IPS-20b (cell line): ENCODE data around the gene BDKRB1.

Source experiments
- H3K27ac ChIP-seq: one replicate; pipeline ENCODE4 v1.5.1; 2013; ENCODE audit warnings: low read length
- H3K27me3 ChIP-seq: 2 replicates; pipeline ENCODE4 v1.6.1; 2013; ENCODE audit warnings: mild to moderate bottlenecking, low read length, inconsistent platforms; ENCODE audit not compliant: insufficient read depth
- H3K36me3 ChIP-seq: 2 replicates; pipeline ENCODE4 v1.6.1; 2013; ENCODE audit warnings: low read depth, mild to moderate bottlenecking, inconsistent platforms, low read length, moderate library complexity; ENCODE audit not compliant: insufficient read depth
- H3K4me1 ChIP-seq: 2 replicates; pipeline ENCODE4 v1.6.1; 2013; ENCODE audit warnings: mild to moderate bottlenecking, control low read depth, inconsistent platforms, low read length, moderate library complexity; ENCODE audit not compliant: insufficient read depth
- H3K4me3 ChIP-seq: 2 replicates; pipeline ENCODE4 v1.5.1; 2013; ENCODE audit warnings: mild to moderate bottlenecking, low read length, inconsistent platforms
- H3K9ac ChIP-seq: 2 replicates; pipeline ENCODE4 v1.6.1; 2013; ENCODE audit warnings: low read depth, mild to moderate bottlenecking, inconsistent platforms, low read length, moderate library complexity
- H3K9me3 ChIP-seq: 2 replicates; pipeline ENCODE4 v1.6.1; 2013; ENCODE audit warnings: mild to moderate bottlenecking, low read depth, low read length, inconsistent platforms; ENCODE audit not compliant: insufficient read depth

BDKRB1 gene

DNA sequence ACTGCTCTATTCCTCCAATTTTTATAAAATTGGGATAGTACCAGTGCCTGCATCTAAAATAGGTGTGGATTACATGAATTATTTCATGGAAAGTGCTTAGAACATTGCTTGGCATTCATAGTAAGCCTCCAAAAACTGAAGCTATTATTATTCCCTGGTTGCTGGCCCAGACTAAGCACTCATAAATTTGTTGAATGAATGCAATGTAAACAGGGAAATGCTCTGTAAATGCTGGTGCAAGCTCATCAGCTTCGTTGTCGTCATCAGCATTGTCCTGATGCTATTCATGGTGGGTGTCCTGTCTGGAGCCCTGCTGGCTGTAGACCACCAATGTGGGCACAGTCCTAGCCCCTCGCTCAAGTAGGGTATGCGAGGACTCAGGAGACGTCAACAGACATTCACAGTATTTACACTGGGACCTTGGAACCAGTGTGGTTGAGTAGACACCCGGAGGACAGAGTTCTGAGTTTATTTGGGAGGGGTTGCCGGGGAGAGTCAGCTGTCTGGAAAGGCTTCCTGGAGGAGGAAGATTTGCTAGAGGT lies 34.8 kb upstream of the BDKRB1 start:
- Histone ChIP-seq H3K27ac (no peak overlapping the region), H3K9ac (no peak overlapping the region), H3K9me3 (no peaks in the 10 kb centered on the region), H3K4me1 (no peaks in the 10 kb centered on the region), H3K4me3 (no peak overlapping the region), H3K27me3 (no peaks in the 10 kb centered on the region), H3K36me3 (no peaks in the 10 kb centered on the region)

DNA sequence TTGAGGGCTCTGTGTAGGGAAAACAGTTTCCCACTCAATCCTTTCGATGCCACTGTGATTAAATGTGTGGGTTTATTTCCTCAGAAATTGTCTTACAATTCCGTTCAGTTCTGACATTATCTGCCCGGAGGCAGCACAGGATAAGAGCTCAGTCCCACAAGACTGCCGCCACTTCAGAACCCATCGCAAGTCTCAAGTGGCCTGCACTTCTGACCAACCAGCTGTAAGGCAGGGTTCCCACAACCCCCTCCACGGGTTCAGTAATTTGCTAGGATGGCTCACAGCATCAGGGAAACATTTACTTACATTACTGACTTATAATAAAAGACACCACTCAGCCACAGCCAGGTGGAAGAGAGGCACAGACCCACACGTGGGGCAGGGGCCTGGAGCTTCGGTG lies 34.2 kb upstream of the BDKRB1 start:
- no peaks in the 10 kb centered on the region for H3K27me3 ChIP-seq
- H3K9ac ChIP-seq, result no peak overlapping the region
- H3K4me3 ChIP-seq, result no peak overlapping the region
- no peaks in the 10 kb centered on the region for H3K36me3 ChIP-seq
- no peaks in the 10 kb centered on the region for H3K9me3 ChIP-seq
- no peaks in the 10 kb centered on the region for H3K4me1 ChIP-seq
- no peak overlapping the region for H3K27ac ChIP-seq

GRCh38 chr14:96224480-96225096 lies 31.4 kb upstream of the BDKRB1 start:
- no peak overlapping the region for H3K9ac ChIP-seq
- H3K4me1 ChIP-seq, result no peaks in the 10 kb centered on the region
- H3K27me3 ChIP-seq, result no peaks in the 10 kb centered on the region
- H3K9me3 ChIP-seq, result no peaks in the 10 kb centered on the region; the same call in 1 of the 2 replicates
- no peaks in the 10 kb centered on the region for H3K36me3 ChIP-seq
- no peak overlapping the region for H3K27ac ChIP-seq
- H3K4me3 ChIP-seq, result no peak overlapping the region

GRCh38 chr14:96225213-96225612 lies 30.8 kb upstream of the BDKRB1 start:
- H3K4me1 ChIP-seq, result no peaks in the 10 kb centered on the region
- H3K27me3 ChIP-seq, result no peaks in the 10 kb centered on the region

GRCh38 chr14:96225745-96226151 lies 30.3 kb upstream of the BDKRB1 start:
- no peaks in the 10 kb centered on the region for H3K36me3 ChIP-seq
- no peaks in the 10 kb centered on the region; the same call in 1 of the 2 replicates for H3K9me3 ChIP-seq
- no peaks in the 10 kb centered on the region for H3K4me1 ChIP-seq
- no peak overlapping the region for H3K27ac ChIP-seq
- H3K27me3 ChIP-seq, result no peaks in the 10 kb centered on the region
- no peak overlapping the region for H3K4me3 ChIP-seq
- H3K9ac ChIP-seq, result no peak overlapping the region

More at GRCh38 chr14:96225213-96225612, 30.8 kb upstream of the BDKRB1 start:
- no peaks in the 10 kb centered on the region for H3K36me3 ChIP-seq
- no peak overlapping the region for H3K4me3 ChIP-seq
- H3K27ac ChIP-seq, result no peak overlapping the region
- no peak overlapping the region for H3K9ac ChIP-seq
- no peaks in the 10 kb centered on the region; the same call in 1 of the 2 replicates for H3K9me3 ChIP-seq

DNA sequence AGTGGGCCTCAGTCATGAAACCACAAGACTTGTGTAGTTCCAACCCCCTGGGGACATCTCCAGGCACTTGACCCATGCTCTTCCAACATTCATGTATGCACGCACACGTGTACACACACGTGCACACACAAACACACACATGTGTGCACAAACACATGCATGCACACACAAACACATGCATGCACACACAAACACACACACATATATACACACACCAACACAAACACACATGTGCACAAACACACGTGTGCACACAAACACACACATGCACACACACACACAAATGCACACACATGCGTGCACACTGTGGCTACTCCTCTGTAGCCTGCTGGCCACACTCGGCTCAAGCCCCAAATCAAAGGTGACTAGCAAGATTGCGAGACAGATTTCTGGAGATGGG lies 28.6 kb upstream of the BDKRB1 start:
- Histone ChIP-seq H3K9ac (no peak overlapping the region), H3K4me1 (no peaks in the 10 kb centered on the region), H3K9me3 (no peaks in the 10 kb centered on the region; the same call in 1 of the 2 replicates), H3K27me3 (no peaks in the 10 kb centered on the region), H3K36me3 (no peaks in the 10 kb centered on the region), H3K27ac (no peak overlapping the region), H3K4me3 (no peak overlapping the region)

GRCh38 chr14:96229315-96229714 lies 26.7 kb upstream of the BDKRB1 start:
- H3K4me1 ChIP-seq, result no peaks in the 10 kb centered on the region
- no peaks in the 10 kb centered on the region for H3K27me3 ChIP-seq
- H3K4me3 ChIP-seq, result no peak overlapping the region
- no peak overlapping the region for H3K9ac ChIP-seq
- no peaks in the 10 kb centered on the region for H3K36me3 ChIP-seq
- H3K27ac ChIP-seq, result no peak overlapping the region
- H3K9me3 ChIP-seq, result no peaks in the 10 kb centered on the region; the same call in 1 of the 2 replicates

DNA sequence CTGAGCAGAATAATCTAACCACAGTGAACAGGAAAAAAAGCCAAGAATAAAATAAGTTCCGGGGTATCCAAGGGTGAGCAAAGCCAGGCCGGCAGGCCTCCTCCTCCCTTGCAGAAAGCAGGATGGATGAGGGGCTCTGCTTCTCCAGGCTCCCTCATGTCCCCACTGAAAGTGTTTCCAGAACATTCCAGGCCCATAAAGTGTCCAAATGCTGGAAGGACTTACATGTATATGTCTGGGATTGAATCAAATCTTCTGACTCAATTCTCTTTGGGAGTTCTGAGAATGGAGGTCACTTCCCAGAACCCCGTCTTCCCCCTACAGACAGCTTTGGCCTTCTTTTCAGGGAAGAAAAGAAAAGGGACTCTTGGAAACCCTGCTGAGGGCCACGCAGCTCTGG lies 25.0 kb upstream of the BDKRB1 start:
- H3K4me1 ChIP-seq, result no peaks in the 10 kb centered on the region
- no peaks in the 10 kb centered on the region; the same call in 1 of the 2 replicates for H3K9me3 ChIP-seq
- H3K36me3 ChIP-seq, result no peaks in the 10 kb centered on the region
- H3K27me3 ChIP-seq, result no peaks in the 10 kb centered on the region
- H3K27ac ChIP-seq, result no peak overlapping the region
- no peak overlapping the region for H3K9ac ChIP-seq
- no peak overlapping the region for H3K4me3 ChIP-seq

DNA sequence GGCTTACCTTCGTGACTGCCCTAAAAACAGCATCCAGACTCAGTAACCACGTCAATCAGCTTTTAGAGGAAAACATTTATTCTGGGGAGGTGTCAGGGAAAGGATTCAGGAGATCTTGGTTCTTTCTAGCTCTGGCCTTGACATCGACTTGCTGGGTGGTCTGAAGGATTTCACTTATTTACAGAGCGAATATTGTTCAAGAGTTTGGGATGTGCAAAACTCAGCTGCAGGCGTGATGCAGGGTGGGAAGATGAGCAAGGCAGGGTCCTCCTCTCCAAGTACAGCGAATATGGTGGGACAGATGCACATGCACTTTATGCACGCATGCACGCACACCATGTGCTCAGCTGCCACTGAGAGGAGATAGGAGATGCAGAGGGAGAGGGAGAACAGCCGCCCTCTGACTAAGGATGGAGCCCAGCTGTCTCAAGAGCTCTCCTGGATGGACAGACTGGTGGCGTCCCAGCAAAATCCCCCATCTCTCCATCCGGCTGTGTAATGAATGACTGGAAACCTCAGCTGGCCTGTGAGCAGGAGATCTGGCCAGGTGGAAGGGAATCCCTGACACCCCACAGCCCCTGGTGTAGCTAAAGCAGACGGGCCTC lies 24.4 kb upstream of the BDKRB1 start:
- Histone ChIP-seq H3K4me1 (no peaks in the 10 kb centered on the region; the same call in 1 of the 2 replicates), H3K4me3 (no peak overlapping the region), H3K27me3 (no peaks in the 10 kb centered on the region), H3K9me3 (no peaks in the 10 kb centered on the region; the same call in 1 of the 2 replicates), H3K9ac (no peak overlapping the region), H3K27ac (no peak overlapping the region), H3K36me3 (no peaks in the 10 kb centered on the region)

GRCh38 chr14:96232506-96232905 lies 23.5 kb upstream of the BDKRB1 start:
- H3K36me3 ChIP-seq, result no peaks in the 10 kb centered on the region
- H3K9ac ChIP-seq, result no peak overlapping the region
- no peak overlapping the region for H3K4me3 ChIP-seq
- no peaks in the 10 kb centered on the region; the same call in 1 of the 2 replicates for H3K9me3 ChIP-seq
- H3K27ac ChIP-seq, result no peak overlapping the region
- H3K4me1 ChIP-seq, result no peaks in the 10 kb centered on the region; the same call in 1 of the 2 replicates
- no peaks in the 10 kb centered on the region for H3K27me3 ChIP-seq

DNA sequence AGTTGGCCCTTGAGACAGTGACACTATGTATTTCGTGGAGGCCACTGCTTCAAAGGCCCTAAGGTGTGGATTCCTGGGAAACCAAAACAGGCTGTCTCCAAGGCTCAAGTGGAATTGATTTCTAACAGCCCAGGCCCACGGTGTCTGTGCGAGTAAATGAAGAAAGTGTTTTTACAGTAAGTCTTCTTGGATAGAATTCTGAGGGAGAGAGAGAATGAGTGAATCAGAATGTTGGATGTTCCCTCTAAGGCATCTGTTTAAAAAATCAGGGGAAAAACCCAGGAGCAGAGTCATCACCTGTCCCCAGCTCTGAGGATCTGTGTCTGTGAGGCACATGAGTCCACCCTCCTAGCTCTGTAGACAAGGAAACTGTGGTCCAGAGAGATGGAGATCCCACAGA lies 22.3 kb upstream of the BDKRB1 start:
- no peak overlapping the region for H3K9ac ChIP-seq
- no peaks in the 10 kb centered on the region; the same call in 1 of the 2 replicates for H3K4me1 ChIP-seq
- H3K36me3 ChIP-seq, result no peaks in the 10 kb centered on the region
- H3K4me3 ChIP-seq, result no peak overlapping the region
- no peaks in the 10 kb centered on the region for H3K9me3 ChIP-seq
- no peaks in the 10 kb centered on the region for H3K27me3 ChIP-seq
- H3K27ac ChIP-seq, result no peak overlapping the region

DNA sequence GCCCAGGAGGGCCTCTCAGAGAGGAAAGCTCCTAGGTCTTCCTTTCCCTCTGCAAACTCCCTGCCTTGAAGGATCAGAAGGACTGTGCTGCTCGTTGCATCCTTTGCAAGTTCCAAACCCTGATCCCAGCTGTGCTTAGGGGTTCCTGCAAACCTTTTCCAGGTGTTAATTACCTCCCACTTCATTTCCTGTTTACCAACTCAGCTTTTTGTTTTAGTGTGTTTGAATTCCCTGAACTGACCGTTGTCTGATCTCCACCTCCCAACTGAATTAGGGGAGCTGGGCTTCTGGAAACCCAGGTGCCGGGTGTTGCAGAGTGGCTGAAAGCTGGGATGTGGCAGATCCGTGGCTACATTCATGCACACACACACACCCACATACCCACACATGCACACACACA lies 20.6 kb upstream of the BDKRB1 start:
- H3K9ac ChIP-seq, result no peak overlapping the region
- H3K27me3 ChIP-seq, result no peaks in the 10 kb centered on the region
- no peak overlapping the region for H3K27ac ChIP-seq
- H3K4me1 ChIP-seq, result no peaks in the 10 kb centered on the region; the same call in 1 of the 2 replicates
- no peak overlapping the region for H3K4me3 ChIP-seq
- H3K9me3 ChIP-seq, result no peaks in the 10 kb centered on the region
- H3K36me3 ChIP-seq, result no peaks in the 10 kb centered on the region
